Natural killer cell (primary cell): ENCODE data around the gene SGPP1. TPM values are rescaled to one million over a fixed set of nuclear protein-coding genes. Genes with fewer than 3 reads are reported as not detected.

Experiments used
- ATAC-seq, 3 donors: fragments of 150-1000 bp in 2 of 3; fragments of 200-7000 bp in 1 of 3; cut with Tn5 transposase; 1 replicate in 1 of 3; 2 replicates in 2 of 3; pipeline ENCODE4 v1.10.0; 2021; ENCODE audit warnings: mild to moderate bottlenecking in 2 of 3, moderate library complexity in 2 of 3
- DNase-seq, 2 donors: peaks; one replicate each; pipeline versions ENCODE4 v3.0.0 to v3.0.0-alpha.2; 2013 to 2021; ENCODE audit warnings: mixed read lengths in 1 of 2
- H3K27ac ChIP-seq: one replicate; pipeline ENCODE4 v1.5.1; 2013; ENCODE audit warnings: mild to moderate bottlenecking, low read length
- H3K27me3 ChIP-seq: one replicate; pipeline ENCODE4 v1.6.1; 2013; ENCODE audit warnings: low read length; ENCODE audit not compliant: control insufficient read depth, insufficient read depth
- H3K36me3 ChIP-seq: one replicate; pipeline ENCODE4 v1.6.1; 2013; ENCODE audit warnings: low read length; ENCODE audit not compliant: control insufficient read depth, insufficient read depth
- H3K4me1 ChIP-seq: one replicate; pipeline ENCODE4 v1.6.1; 2013; ENCODE audit warnings: low read length; ENCODE audit not compliant: control insufficient read depth, insufficient read depth
- H3K4me3 ChIP-seq: one replicate; pipeline ENCODE4 v1.5.1; 2013; ENCODE audit warnings: low read length
- H3K9me3 ChIP-seq: one replicate; pipeline ENCODE4 v1.6.1; 2013; ENCODE audit warnings: low read length; ENCODE audit not compliant: control insufficient read depth, insufficient read depth
- H3K27ac Mint-ChIP-seq, 2 donors: one replicate each; pipeline ENCODE4 v1.8.0; 2022; ENCODE audit warnings: mild to moderate bottlenecking in 2 of 2, mixed read lengths in 2 of 2, moderate library complexity in 1 of 2
- H3K27me3 Mint-ChIP-seq, 2 donors: one replicate each; pipeline ENCODE4 v1.8.0; 2022; ENCODE audit warnings: low read depth in 2 of 2, mixed read lengths in 2 of 2
- H3K36me3 Mint-ChIP-seq: one replicate; pipeline ENCODE4 v1.8.0; 2022; ENCODE audit warnings: mixed read lengths
- H3K4me1 Mint-ChIP-seq, 2 donors: one replicate each; pipeline ENCODE4 v1.8.0; 2022; ENCODE audit warnings: mixed read lengths in 2 of 2
- H3K4me3 Mint-ChIP-seq: one replicate; pipeline ENCODE4 v1.8.0; 2022; ENCODE audit warnings: mild to moderate bottlenecking, moderate library complexity, mixed read lengths
- H3K9me3 Mint-ChIP-seq, 2 donors: one replicate each; pipeline ENCODE4 v1.8.0; 2022; ENCODE audit warnings: mixed read lengths in 2 of 2
- WGBS: methylation state at CpG from one replicate; pipeline ENCODE4 v1.1.7; 2013; ENCODE audit warnings: missing lambda C conversion rate; ENCODE audit not compliant: insufficient coverage; 5-methylcytosine and 5-hydroxymethylcytosine counted together
- intact Hi-C: fragments of 100-400 bp; cut with micrococcal nuclease; formaldehyde crosslinking; loops from one replicate; pipeline ENCODE4 v1.14.2; 2022
- total RNA-seq, 4 donors: library from RNA; stranded (reverse); fragments of 120-200 nt in 1 of 4; gene quantifications; one replicate each; pipeline versions ENCODE4 v1.2.3 to v1.2.4, GENCODE V29; 2013 to 2022
- TF ChIP-seq, protein P1 (sequence below): fragments of 200-600 bp; IDR thresholded peaks from one replicate; pipeline ENCODE4 v1.8.0; 2022; ENCODE audit warnings: antibody characterized with exemption

SGPP1 gene
- total RNA-seq, 3 donors from 2014 or later (not counting 1 experiment from before 2014, with no cell fraction given): 17.8 to 23.4 (median 23.3) TPM

DNA sequence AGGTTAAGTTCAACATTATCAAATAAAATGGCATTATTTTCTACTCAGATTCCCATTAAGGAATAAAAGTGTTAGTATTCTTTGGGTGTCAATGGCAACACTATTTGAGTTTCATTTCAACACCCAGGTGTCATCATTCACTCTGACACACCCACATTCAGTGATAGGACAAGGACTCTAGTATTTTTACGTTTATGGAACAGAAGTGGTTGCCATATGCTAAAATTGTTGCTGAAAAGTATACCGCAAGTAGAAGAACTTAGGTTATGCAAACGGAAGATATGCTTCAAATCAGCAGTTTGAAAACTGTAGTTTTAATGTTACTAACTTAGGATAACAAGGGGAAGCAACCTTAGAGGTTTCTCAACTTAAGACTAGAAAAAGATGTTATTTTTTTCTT is 20.0 kb upstream of the SGPP1 start:
- H3K27ac ChIP-seq: peak overlapping the region; percentile 68
- no peaks in the 10 kb centered on the region for H3K36me3 ChIP-seq
- 73% methylated on average over 2 of the region's 3 CpGs for WGBS
- H3K4me3 Mint-ChIP-seq: no peak overlapping the region
- DNase-seq (no peak), ATAC-seq (no peak)
- no peaks in the 10 kb centered on the region for H3K9me3 ChIP-seq
- H3K27me3 Mint-ChIP-seq: peaks cover 0 to 2% of the 10 kb centered on the region in 2 donors
- H3K4me1 Mint-ChIP-seq: peaks cover 5 to 6% of the 10 kb centered on the region in 2 donors
- H3K4me1 ChIP-seq: peaks cover 7% of the 10 kb centered on the region
- no peaks in the 10 kb centered on the region for H3K36me3 Mint-ChIP-seq
- intact Hi-C loops: no loop called here
- TF ChIP-seq, protein P1, sequence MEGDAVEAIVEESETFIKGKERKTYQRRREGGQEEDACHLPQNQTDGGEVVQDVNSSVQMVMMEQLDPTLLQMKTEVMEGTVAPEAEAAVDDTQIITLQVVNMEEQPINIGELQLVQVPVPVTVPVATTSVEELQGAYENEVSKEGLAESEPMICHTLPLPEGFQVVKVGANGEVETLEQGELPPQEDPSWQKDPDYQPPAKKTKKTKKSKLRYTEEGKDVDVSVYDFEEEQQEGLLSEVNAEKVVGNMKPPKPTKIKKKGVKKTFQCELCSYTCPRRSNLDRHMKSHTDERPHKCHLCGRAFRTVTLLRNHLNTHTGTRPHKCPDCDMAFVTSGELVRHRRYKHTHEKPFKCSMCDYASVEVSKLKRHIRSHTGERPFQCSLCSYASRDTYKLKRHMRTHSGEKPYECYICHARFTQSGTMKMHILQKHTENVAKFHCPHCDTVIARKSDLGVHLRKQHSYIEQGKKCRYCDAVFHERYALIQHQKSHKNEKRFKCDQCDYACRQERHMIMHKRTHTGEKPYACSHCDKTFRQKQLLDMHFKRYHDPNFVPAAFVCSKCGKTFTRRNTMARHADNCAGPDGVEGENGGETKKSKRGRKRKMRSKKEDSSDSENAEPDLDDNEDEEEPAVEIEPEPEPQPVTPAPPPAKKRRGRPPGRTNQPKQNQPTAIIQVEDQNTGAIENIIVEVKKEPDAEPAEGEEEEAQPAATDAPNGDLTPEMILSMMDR: no peak
- no peak overlapping the region for H3K4me3 ChIP-seq
- no peaks in the 10 kb centered on the region for H3K27me3 ChIP-seq
- H3K27ac Mint-ChIP-seq: no peak overlapping the region
- no peaks in the 10 kb centered on the region for H3K9me3 Mint-ChIP-seq

DNA sequence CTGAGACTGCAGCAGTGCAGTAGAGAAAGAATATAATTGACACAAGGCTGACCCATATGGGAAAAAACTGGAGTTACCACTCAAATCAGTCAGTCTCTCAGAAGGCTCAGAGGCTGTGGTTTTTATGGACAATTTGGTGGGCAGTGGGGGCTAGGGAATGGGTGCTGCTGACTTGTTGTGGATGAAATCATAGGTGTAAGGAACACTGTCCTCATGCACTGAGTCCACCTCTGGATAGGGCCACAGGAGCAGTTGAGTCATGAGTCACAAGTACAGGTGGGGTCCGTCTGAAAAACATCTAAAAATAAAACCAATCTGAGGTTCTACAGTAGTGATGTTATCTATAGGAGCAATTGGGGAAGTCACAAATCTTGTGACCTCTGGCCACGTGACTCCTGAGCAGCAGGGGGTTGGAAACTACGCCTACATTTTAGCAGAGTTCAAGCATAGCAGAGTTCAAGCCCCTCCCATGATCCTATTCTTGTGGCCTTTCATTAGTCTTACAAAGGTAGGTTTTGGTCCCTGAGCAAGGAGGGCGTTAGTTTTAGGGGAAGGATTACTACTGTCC is 18.1 kb upstream of the SGPP1 start:
- intact Hi-C loops: no loop called here
- no peak overlapping the region for H3K4me3 Mint-ChIP-seq
- H3K4me1 Mint-ChIP-seq: peaks cover 5 to 6% of the 10 kb centered on the region in 2 donors
- TF ChIP-seq, protein P1: no peak
- no peaks in the 10 kb centered on the region for H3K36me3 ChIP-seq
- H3K4me1 ChIP-seq: peaks cover 7% of the 10 kb centered on the region
- H3K27me3 Mint-ChIP-seq: no peaks in the 10 kb centered on the region
- no peaks in the 10 kb centered on the region for H3K9me3 Mint-ChIP-seq
- ATAC-seq (peak; percentile 17 to 36 (median 36)), DNase-seq (peak in 1 of 2 donors; percentile 33)
- H3K36me3 Mint-ChIP-seq: no peaks in the 10 kb centered on the region
- no peaks in the 10 kb centered on the region for H3K9me3 ChIP-seq
- no peak overlapping the region for H3K4me3 ChIP-seq
- H3K27ac Mint-ChIP-seq: peak overlapping the region in 1 of 2 donors; percentile 52
- no peaks in the 10 kb centered on the region for H3K27me3 ChIP-seq
- WGBS: 24% methylated on average over 4 of the region's 4 CpGs
- H3K27ac ChIP-seq: peak overlapping the region; percentile 58

DNA sequence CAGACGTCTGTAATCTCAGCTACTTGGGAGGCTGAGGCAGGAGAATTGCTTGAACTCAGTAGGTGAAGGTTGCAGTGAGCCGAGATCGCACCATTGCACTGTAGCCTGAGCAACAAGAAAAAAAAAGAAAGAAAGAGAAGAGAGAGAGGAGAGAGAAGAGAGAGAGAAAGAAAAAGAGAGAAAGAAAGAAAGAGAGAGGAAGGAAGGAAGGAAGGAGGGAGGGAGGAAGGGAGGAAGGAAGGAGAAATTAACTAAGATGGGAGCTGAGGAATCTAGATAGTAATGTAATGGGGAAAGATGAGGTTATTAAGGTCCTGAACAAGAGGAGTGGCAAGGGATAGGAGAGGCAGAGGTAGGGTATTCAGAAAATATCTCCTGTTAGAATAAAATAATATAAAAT is 17.4 kb upstream of the SGPP1 start:
- peaks cover 7% of the 10 kb centered on the region for H3K4me1 ChIP-seq

More for the DNA sequence above, 17.4 kb upstream of the SGPP1 start:
- no peak for DNase-seq
- Mint-ChIP-seq H3K27ac (no peak overlapping the region), H3K27me3 (no peaks in the 10 kb centered on the region), H3K4me3 (no peak overlapping the region), H3K9me3 (no peaks in the 10 kb centered on the region), H3K36me3 (no peaks in the 10 kb centered on the region), H3K4me1 (peaks cover 5 to 6% of the 10 kb centered on the region in 2 donors)
- ATAC-seq: no peak
- Histone ChIP-seq H3K27me3 (no peaks in the 10 kb centered on the region), H3K9me3 (no peaks in the 10 kb centered on the region), H3K36me3 (no peaks in the 10 kb centered on the region), H3K27ac (peak overlapping the region; percentile 58), H3K4me3 (no peak overlapping the region)
- intact Hi-C loops: no loop called here
- 84% methylated on average over 3 of the region's 3 CpGs for WGBS
- TF ChIP-seq, protein P1: no peak
